ENCODE results near the gene UBA52.

DNA sequence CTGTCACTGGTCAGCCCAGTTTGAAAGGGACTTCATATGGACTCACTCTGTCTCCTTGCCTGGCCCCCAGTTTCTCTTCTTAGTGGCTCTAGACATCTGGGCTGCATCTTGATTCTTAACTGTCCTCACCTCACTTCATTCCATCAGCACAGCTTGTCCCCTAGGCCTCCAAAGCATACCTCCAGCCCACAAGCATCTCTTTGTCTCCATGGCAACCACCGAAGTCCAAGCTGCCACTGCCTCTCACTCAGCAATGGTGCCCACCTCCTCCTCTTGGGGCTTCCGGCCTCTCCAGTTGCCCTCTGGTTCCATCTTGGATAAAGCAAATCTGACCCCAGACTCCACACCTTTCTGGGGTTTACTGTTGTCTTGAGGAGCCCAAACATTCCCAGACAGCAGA is 55.2 kb downstream of the UBA52 start:
- no peak for TF ChIP-seq POLR2A (IDR thresholded peaks at IDR 0.05)
- TF ChIP-seq, protein P1, sequence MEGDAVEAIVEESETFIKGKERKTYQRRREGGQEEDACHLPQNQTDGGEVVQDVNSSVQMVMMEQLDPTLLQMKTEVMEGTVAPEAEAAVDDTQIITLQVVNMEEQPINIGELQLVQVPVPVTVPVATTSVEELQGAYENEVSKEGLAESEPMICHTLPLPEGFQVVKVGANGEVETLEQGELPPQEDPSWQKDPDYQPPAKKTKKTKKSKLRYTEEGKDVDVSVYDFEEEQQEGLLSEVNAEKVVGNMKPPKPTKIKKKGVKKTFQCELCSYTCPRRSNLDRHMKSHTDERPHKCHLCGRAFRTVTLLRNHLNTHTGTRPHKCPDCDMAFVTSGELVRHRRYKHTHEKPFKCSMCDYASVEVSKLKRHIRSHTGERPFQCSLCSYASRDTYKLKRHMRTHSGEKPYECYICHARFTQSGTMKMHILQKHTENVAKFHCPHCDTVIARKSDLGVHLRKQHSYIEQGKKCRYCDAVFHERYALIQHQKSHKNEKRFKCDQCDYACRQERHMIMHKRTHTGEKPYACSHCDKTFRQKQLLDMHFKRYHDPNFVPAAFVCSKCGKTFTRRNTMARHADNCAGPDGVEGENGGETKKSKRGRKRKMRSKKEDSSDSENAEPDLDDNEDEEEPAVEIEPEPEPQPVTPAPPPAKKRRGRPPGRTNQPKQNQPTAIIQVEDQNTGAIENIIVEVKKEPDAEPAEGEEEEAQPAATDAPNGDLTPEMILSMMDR (IDR thresholded peaks at IDR 0.05 in 4 of 5, conservative IDR thresholded peaks at IDR 0.05 in 1 of 5) = no peak

Data from gastrocnemius medialis (tissue), 4 donors.